Adrenal gland (tissue), 5 donors: ENCODE measurements around the gene LEPROT.

Experiments used
- CTCF ChIP-seq, 6 experiments: fragments of 450-650 bp in 4 of 6; fragments of 200-600 bp in 2 of 6; sonication (generic) in 1 of 6; IDR thresholded peaks; 1 replicate in 5 of 6; 2 replicates in 1 of 6; pipeline versions ENCODE4 v1.5.1 to v1.8.0; 2016 to 2021; ENCODE audit warnings: antibody characterized with exemption in 6 of 6, mild to moderate bottlenecking in 2 of 6, moderate library complexity in 1 of 6
- POLR2A ChIP-seq, 2 donors: fragments of 450-650 bp; IDR thresholded peaks; one replicate each; pipeline ENCODE4 v1.6.1; 2017; ENCODE audit warnings: antibody characterized with exemption in 2 of 2, mild to moderate bottlenecking in 2 of 2, moderate library complexity in 1 of 2
- donor health status: DM: no; HTN: no; CAD: no.

GRCh38 chr1:65393347-65393746 lies 27.1 kb upstream of the LEPROT start:
- TF ChIP-seq POLR2A (IDR thresholded peaks at IDR 0.05) (no peak), CTCF (IDR thresholded peaks at IDR 0.05) (no peak)
